Progenitor cell of endocrine pancreas (in vitro differentiated cells): ENCODE results near the gene CSF1R. TPM values are rescaled to one million over a fixed set of nuclear protein-coding genes. Genes with fewer than 3 reads are reported as not detected.

ENCODE experiments used
- DNase-seq: peaks from one replicate; pipeline ENCODE4 v3.0.0; 2021; ENCODE audit warnings: low spot score; ENCODE audit not compliant: unreplicated experiment
- H3K27ac Mint-ChIP-seq: 2 replicates; pipeline ENCODE4 v1.8.0; 2021; ENCODE audit warnings: mild to moderate bottlenecking, moderate library complexity, mixed read lengths
- H3K27me3 Mint-ChIP-seq: 2 replicates; pipeline ENCODE4 v1.8.0; 2021; ENCODE audit warnings: mixed read lengths
- H3K36me3 Mint-ChIP-seq: 2 replicates; pipeline ENCODE4 v1.8.0; 2022; ENCODE audit warnings: mixed read lengths; ENCODE audit not compliant: insufficient read depth
- H3K4me1 Mint-ChIP-seq: 2 replicates; pipeline ENCODE4 v1.8.0; 2021; ENCODE audit warnings: low read depth, mixed read lengths
- H3K4me3 Mint-ChIP-seq: 2 replicates; pipeline ENCODE4 v1.8.0; 2021; ENCODE audit warnings: low read depth, mild to moderate bottlenecking, moderate library complexity, mixed read lengths
- H3K9me3 Mint-ChIP-seq: 2 replicates; pipeline ENCODE4 v1.8.0; 2021; ENCODE audit warnings: low read depth, mixed read lengths
- total RNA-seq: library from RNA; stranded (reverse); gene quantifications from 2 replicates; pipeline ENCODE4 v1.2.1, GENCODE V29; 2021
- TF ChIP-seq, protein P1 (sequence below): fragments of 200-600 bp; sonication (generic); IDR thresholded peaks from one replicate; pipeline ENCODE4 v1.5.0; 2021; ENCODE audit warnings: antibody characterized with exemption, mild to moderate bottlenecking; ENCODE audit not compliant: unreplicated experiment

Gene CSF1R
- total RNA-seq, 1 donor from 2014 or later, result not detected

DNA sequence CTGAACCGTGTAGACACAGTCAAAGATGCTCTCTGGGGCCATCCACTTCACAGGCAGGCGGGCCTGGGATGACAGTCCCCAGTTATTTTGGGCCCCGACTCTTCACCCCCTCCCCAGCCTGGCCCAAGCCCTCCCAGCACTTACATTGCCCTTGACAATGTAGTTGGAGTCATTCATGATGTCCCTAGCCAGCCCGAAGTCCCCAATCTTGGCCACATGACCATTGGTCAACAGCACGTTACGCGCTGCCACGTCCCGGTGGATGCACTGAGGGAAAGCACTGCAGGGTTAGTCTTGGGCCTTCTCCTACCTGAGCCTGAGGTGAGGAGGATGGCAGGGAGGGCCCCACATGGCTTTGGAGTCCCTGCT, 30.3 kb downstream of the CSF1R start:
- Mint-ChIP-seq H3K4me3 (no peak overlapping the region), H3K4me1 (no peaks in the 10 kb centered on the region), H3K36me3 (no peaks in the 10 kb centered on the region)

DNA sequence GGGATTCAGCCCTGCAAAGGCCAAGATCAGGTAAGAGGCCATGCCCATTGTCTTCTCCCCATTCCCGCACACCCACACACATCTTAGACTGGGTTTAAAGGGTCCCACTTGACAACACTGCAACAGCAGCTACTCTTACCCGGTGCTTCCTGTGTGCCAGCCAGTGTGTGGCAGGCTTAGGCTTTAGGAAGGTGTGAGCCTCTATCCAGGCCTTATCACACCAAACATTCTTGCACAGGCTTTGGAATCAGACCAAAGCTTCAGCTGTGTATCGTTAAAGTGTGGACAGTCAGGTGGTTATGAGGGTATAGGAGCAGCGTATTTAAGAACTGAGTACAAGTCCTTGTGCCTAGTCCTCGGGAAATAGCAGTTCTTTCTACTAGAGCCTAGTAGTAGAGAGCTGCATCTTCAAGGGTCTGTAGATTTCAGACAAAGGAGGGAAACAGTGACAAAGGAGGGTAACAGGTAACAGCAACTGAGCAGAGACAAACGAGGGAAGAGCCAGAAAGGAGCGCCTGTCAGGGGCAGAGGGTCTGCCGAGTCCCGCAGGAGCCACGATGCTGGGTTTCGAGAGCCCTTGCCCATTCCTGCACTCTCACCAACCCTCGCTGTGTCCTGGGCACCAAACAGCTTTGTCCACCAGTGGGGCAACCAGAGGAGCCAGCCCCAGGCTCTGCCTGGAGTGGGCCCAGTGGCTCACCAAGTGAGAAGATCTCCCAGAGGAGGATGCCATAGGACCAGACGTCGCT, 30.9 kb downstream of the CSF1R start:
- Mint-ChIP-seq H3K27ac (no peak overlapping the region), H3K9me3 (no peaks in the 10 kb centered on the region), H3K4me1 (no peaks in the 10 kb centered on the region), H3K36me3 (no peaks in the 10 kb centered on the region), H3K27me3 (no peaks in the 10 kb centered on the region), H3K4me3 (no peak overlapping the region)
- DNase-seq, result no peak
- TF ChIP-seq, protein P1, sequence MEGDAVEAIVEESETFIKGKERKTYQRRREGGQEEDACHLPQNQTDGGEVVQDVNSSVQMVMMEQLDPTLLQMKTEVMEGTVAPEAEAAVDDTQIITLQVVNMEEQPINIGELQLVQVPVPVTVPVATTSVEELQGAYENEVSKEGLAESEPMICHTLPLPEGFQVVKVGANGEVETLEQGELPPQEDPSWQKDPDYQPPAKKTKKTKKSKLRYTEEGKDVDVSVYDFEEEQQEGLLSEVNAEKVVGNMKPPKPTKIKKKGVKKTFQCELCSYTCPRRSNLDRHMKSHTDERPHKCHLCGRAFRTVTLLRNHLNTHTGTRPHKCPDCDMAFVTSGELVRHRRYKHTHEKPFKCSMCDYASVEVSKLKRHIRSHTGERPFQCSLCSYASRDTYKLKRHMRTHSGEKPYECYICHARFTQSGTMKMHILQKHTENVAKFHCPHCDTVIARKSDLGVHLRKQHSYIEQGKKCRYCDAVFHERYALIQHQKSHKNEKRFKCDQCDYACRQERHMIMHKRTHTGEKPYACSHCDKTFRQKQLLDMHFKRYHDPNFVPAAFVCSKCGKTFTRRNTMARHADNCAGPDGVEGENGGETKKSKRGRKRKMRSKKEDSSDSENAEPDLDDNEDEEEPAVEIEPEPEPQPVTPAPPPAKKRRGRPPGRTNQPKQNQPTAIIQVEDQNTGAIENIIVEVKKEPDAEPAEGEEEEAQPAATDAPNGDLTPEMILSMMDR, result no peak

More for the DNA sequence above, 30.3 kb downstream of the CSF1R start:
- Mint-ChIP-seq H3K9me3 (no peaks in the 10 kb centered on the region), H3K27ac (no peak overlapping the region), H3K27me3 (peaks cover 3% of the 10 kb centered on the region)
- DNase-seq, result no peak
- TF ChIP-seq, protein P1, result no peak

DNA sequence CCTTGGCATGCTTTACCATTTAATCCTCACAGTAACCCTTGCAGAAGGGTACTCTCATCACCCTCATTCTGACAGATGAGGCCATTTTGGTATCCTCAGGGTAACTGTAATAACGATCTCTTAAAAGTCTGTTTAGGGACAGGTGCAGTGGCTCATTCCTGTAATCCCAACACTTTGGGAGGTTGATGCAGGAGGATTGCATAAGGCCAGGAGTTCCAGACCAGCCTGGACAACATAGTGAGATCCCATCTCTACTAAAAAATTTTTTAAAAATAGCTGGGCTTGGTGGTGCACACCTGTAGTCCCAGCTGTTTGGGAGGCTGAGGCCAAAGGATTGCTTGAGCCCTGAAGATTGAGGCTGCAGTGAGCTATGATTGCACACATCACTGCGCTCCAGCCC, 31.8 kb downstream of the CSF1R start:
- Mint-ChIP-seq H3K9me3 (no peaks in the 10 kb centered on the region), H3K27me3 (no peaks in the 10 kb centered on the region), H3K4me1 (no peaks in the 10 kb centered on the region), H3K27ac (no peak overlapping the region), H3K4me3 (no peak overlapping the region), H3K36me3 (peaks cover 3% of the 10 kb centered on the region)
- TF ChIP-seq, protein P1, result no peak
- DNase-seq, result no peak

DNA sequence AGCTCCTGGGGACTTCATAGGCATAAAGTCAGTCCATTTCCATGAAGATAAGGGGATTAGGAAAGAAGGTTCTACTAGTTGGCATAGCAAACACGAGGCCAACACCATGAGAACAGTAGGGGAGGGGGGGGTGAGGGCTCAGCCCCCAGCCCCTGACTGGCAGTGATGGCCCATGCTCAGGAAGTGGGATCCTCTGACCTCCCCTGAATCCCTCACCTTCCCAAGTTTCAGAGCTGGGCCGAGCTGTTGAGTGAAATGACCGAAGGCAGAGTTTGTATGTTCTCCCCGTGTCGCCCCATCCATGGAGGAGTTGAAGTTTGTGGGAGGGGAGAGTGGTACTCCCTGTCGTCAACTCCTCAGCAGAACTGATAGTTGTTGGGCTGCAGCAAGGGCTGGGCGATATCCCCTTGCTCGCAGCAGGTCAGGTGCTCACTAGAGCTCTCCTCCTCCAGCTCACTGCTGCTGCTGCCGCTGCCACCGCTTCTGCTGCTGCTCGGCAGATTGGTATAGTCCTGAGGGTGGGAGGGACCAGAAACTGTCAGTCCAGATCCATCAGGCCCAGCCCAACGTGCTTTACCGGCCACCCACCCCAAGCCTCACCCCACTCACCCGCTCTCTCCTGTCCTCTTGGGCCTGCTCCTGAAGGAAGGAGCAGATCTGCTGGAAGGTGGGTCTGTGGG, 32.5 kb downstream of the CSF1R start:
- H3K4me3 Mint-ChIP-seq, result no peak overlapping the region
- H3K27ac Mint-ChIP-seq, result no peak overlapping the region
- H3K9me3 Mint-ChIP-seq, result no peaks in the 10 kb centered on the region
- H3K4me1 Mint-ChIP-seq, result no peaks in the 10 kb centered on the region
- TF ChIP-seq, protein P1, result no peak
- no peaks in the 10 kb centered on the region for H3K27me3 Mint-ChIP-seq
- peaks cover 7% of the 10 kb centered on the region for H3K36me3 Mint-ChIP-seq
- no peak for DNase-seq

- Mint-ChIP-seq H3K36me3 (peaks cover 7% of the 10 kb centered on the region), H3K4me3 (no peak overlapping the region), H3K4me1 (no peaks in the 10 kb centered on the region), H3K27me3 (no peaks in the 10 kb centered on the region), H3K9me3 (no peaks in the 10 kb centered on the region), H3K27ac (no peak overlapping the region)
- TF ChIP-seq, protein P1, result no peak
- no peak for DNase-seq
Measured at GRCh38 chr5:150052956-150053712, 33.2 kb downstream of the CSF1R start.
